ENCODE measurements around the gene NDUFS6. TPM values are rescaled to one million over a fixed set of nuclear protein-coding genes. Genes with fewer than 3 reads are reported as not detected.

NDUFS6 gene
- total and polyA plus RNA-seq, 2 of the 4 experiments (the other 2 are of a cell fraction) = 10.4 to 69.0 TPM

DNA sequence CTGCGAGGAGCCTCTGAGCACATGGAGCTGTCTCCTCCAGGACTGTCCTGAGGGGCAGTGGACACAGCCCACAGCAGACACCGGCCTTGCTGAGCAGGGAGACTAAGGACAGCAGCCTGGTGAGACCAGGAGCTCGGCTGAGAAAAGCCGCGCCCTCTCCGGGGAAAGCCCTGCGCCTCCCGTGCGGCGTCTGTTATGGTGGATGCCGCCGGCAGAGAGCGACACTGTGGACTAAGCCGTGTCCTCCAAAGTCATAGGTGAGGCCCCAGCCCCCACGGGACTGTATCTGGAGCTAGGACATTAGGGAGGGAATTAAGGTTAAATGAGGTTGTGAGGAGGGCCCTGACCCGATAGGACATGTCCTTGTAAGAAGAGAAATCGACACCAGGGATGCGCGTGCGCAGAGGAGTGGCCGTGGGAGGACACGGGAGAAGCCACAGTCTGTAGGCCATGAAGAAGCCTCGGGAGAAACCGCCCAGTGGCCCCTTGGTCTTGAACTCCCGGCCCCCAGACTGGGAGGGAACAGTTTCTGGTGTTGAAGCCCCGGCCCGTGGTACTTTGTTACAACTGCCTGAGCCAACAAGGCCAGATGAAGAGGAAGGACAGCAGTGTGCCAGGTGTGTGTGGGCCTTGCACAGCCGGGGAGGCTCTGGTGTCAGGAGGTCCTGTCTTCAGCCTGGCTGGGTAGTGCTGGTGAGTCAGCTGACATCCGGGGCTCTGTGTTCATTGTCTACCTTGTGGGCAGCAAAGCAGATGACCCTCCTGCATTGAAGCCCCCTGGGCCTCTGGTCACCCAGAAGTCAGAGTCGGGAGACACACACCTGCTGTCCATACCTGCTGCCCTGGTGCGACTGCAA is 23.7 kb upstream of the NDUFS6 start:
- Histone ChIP-seq H4K20me1 (ENCODE audit: insufficient read depth, low read length) (no peaks in the 10 kb centered on the region), H3K4ac (ENCODE audit: low read depth, low read length) (no peak overlapping the region), H2BK120ac (ENCODE audit: low read depth, low read length) (no peak overlapping the region), H3K27me3 (ENCODE audit: control insufficient read depth, insufficient read depth, low read length) (no peaks in the 10 kb centered on the region), H2AK9ac (replicated peaks; ENCODE audit: low read depth, low read length, poor library complexity) (no peak overlapping the region), H4K8ac (ENCODE audit: low read depth in 2 of 2, low read length in 2 of 2) (no peak overlapping the region), H3K4me3 (ENCODE audit: insufficient read depth, low read depth, low read length) (no peak overlapping the region), H3K9ac (ENCODE audit: low read depth, low read length) (no peak overlapping the region), H3K9me1 (ENCODE audit: insufficient read depth, low read length) (0 out of 2 replicates have a peak, but pooled peaks cover under 1% of the 10 kb centered on the region), H3K18ac (ENCODE audit: low read depth, low read length) (no peak overlapping the region), H2BK20ac (ENCODE audit: low read depth, low read length) (no peak overlapping the region), H4K91ac (ENCODE audit: insufficient read depth, low read depth, low read length) (no peak overlapping the region), H3K14ac (replicated peaks; ENCODE audit: low read depth, low read length) (no peak overlapping the region), H4K5ac (ENCODE audit: low read depth, low read length) (no peak overlapping the region), H3K4me2 (ENCODE audit: low read depth, low read length) (no peak overlapping the region), H3K23ac (ENCODE audit: low read depth, low read length) (no peak overlapping the region), H3K79me1 (ENCODE audit: low read depth in 1 of 2, low read length in 2 of 2) (no peaks in the 10 kb centered on the region), H3K27ac (ENCODE audit: insufficient read depth, low read length) (no peak overlapping the region), H2AK5ac (ENCODE audit: low read depth, low read length) (no peak overlapping the region), H2AFZ (replicated peaks; ENCODE audit: low read length, poor library complexity) (peak overlapping the region; percentile 41), H2BK5ac (ENCODE audit: low read depth, low read length, poor library complexity, severe bottlenecking) (no peak overlapping the region), H3K9me3 (ENCODE audit: control insufficient read depth, insufficient read depth, low read length) (no peaks in the 10 kb centered on the region), H2BK15ac (ENCODE audit: low read depth, low read length) (no peak overlapping the region), H3K4me1 (ENCODE audit: control insufficient read depth, insufficient read depth, low read length) (no peaks in the 10 kb centered on the region), H3K36me3 (ENCODE audit: control insufficient read depth, insufficient read depth, low read length) (no peaks in the 10 kb centered on the region), H3K56ac (ENCODE audit: extremely low read depth, insufficient read depth, low read length) (no peak overlapping the region)
- BruUV-seq (replicated peaks) = no TSS peak
- 89% methylated on average over 12 of the region's 31 CpGs; no CpG with 5 or more reads in 1 of the 2 experiments for WGBS, 2 experiments (ENCODE audit: extremely low coverage in 2 of 2, insufficient read length in 1 of 2)
- intact Hi-C loops (cut with micrococcal nuclease) = no loop called here
- POLR2A ChIA-PET (ENCODE audit: unreplicated experiment) = no interaction called here
- CTCF ChIA-PET = no interaction called here
- ATAC-seq (ENCODE audit: low read depth) = no peak
- no peak for DNase-seq
- in situ Hi-C loops (cut with MboI; ENCODE audit: low sequenced_read_pairs) = loop anchor here (25.0 kb wide), 1 partner anchor 815 kb away; no protein-coding TSS in a partner anchor
- dilution Hi-C loops (cut with HindIII; ENCODE audit: low sequenced_read_pairs, unreplicated experiment) = no loop called here
- no peak for TF ChIP-seq MAFK (IDR thresholded peaks at IDR 0.05; ENCODE audit: low read depth, low read length)
- no peak for TF ChIP-seq RAD21 (IDR thresholded peaks at IDR 0.05; ENCODE audit: low read length)
- TF ChIP-seq, protein P1, sequence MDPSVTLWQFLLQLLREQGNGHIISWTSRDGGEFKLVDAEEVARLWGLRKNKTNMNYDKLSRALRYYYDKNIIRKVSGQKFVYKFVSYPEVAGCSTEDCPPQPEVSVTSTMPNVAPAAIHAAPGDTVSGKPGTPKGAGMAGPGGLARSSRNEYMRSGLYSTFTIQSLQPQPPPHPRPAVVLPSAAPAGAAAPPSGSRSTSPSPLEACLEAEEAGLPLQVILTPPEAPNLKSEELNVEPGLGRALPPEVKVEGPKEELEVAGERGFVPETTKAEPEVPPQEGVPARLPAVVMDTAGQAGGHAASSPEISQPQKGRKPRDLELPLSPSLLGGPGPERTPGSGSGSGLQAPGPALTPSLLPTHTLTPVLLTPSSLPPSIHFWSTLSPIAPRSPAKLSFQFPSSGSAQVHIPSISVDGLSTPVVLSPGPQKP (IDR thresholded peaks at IDR 0.05; ENCODE audit: borderline replicate concordance, low read depth, low read length) = no peak
- TF ChIP-seq BHLHE40 (IDR thresholded peaks at IDR 0.05; ENCODE audit: low read depth, low read length) = no peak
- no peak for TF ChIP-seq CHD1 (IDR thresholded peaks at IDR 0.05; ENCODE audit: low read depth, low read length)
- no peak for TF ChIP-seq MAZ (IDR thresholded peaks at IDR 0.05; ENCODE audit: borderline replicate concordance, low read depth, low read length)
- TF ChIP-seq RFX5 (IDR thresholded peaks at IDR 0.05; ENCODE audit: low read depth, low read length) = no peak
- TF ChIP-seq, protein P2, sequence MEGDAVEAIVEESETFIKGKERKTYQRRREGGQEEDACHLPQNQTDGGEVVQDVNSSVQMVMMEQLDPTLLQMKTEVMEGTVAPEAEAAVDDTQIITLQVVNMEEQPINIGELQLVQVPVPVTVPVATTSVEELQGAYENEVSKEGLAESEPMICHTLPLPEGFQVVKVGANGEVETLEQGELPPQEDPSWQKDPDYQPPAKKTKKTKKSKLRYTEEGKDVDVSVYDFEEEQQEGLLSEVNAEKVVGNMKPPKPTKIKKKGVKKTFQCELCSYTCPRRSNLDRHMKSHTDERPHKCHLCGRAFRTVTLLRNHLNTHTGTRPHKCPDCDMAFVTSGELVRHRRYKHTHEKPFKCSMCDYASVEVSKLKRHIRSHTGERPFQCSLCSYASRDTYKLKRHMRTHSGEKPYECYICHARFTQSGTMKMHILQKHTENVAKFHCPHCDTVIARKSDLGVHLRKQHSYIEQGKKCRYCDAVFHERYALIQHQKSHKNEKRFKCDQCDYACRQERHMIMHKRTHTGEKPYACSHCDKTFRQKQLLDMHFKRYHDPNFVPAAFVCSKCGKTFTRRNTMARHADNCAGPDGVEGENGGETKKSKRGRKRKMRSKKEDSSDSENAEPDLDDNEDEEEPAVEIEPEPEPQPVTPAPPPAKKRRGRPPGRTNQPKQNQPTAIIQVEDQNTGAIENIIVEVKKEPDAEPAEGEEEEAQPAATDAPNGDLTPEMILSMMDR (conservative IDR thresholded peaks at IDR 0.05; ENCODE audit: low read depth, low read length) = no peak
- TF ChIP-seq POLR2A (IDR thresholded peaks at IDR 0.05; ENCODE audit: low read depth, low read length) = no peak
- no peak for TF ChIP-seq RCOR1 (IDR thresholded peaks at IDR 0.05; ENCODE audit: insufficient replicate concordance, low read length)
- TF ChIP-seq SMC3 (IDR thresholded peaks at IDR 0.05; ENCODE audit: low read depth, low read length) = no peak
- TF ChIP-seq CEBPB (IDR thresholded peaks at IDR 0.05; ENCODE audit: low read depth, low read length) = no peak
- TF ChIP-seq, protein P3, sequence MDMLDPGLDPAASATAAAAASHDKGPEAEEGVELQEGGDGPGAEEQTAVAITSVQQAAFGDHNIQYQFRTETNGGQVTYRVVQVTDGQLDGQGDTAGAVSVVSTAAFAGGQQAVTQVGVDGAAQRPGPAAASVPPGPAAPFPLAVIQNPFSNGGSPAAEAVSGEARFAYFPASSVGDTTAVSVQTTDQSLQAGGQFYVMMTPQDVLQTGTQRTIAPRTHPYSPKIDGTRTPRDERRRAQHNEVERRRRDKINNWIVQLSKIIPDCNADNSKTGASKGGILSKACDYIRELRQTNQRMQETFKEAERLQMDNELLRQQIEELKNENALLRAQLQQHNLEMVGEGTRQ (IDR thresholded peaks at IDR 0.05; ENCODE audit: low read depth, low read length) = no peak
- TF ChIP-seq FOS (IDR thresholded peaks at IDR 0.05; ENCODE audit: low read depth, low read length) = no peak
- no peak for TF ChIP-seq NFE2L2 (IDR thresholded peaks at IDR 0.05; ENCODE audit: low read depth, low read length)

Measured in IMR-90 (cell line).